ENCODE results near the gene VDR.
"Not testable (repeated sequence)": the region's sequence is repeated elsewhere in the genome, so short reads cannot be mapped to it uniquely, and the experiment has no call there.

The VDR gene

DNA sequence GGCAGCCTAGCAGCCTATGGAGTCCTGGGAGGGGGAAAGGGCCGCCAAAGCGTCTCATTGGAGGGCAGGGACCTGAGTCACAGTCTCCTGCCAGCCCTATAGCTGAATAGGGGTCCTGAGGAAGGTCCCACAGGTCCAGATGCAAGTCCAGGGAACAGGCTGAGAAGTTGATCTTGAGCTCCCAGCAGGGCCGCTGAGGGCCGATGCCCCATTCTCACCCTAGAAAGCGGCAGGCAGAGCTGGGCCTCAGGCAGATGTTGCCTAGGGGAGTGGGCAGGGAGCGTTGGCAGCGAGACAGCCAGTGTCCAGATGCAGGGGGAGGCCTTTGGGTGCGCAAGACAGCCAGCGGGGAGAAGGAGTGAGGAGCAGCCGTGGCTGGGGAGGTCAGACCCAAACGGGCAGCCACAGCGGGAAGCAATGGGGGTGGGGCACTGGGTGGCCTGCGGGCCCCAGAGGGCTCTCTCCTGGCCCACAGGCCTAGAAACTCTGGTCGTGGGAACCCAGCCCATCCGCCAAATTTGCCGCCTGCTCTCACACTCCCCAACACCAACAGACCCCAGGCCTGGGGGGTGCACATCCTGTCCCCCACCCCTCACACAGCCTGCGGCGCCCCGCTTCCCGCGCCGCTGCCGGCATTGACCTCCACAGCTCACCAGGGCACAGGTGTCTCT lies 86.2 kb downstream of the VDR start:
- Mint-ChIP-seq H3K9me3 (no peaks in the 10 kb centered on the region), H3K27me3 (no peaks in the 10 kb centered on the region), H3K4me1 (ENCODE audit: low read depth) (peaks cover 80% of the 10 kb centered on the region), H3K4me3 (peak overlapping the region; percentile 91), H3K36me3 (ENCODE audit: low read depth) (peaks cover 43% of the 10 kb centered on the region), H3K27ac (peak overlapping the region; percentile 100)

GRCh38 chr12:47818007-47818376 lies 86.8 kb downstream of the VDR start:
- peaks cover 79% of the 10 kb centered on the region for H3K4me1 Mint-ChIP-seq (ENCODE audit: low read depth)
- H3K4me3 Mint-ChIP-seq, result peak overlapping the region; percentile 91
- peak overlapping the region; percentile 100 for H3K27ac Mint-ChIP-seq
- H3K9me3 Mint-ChIP-seq, result no peaks in the 10 kb centered on the region
- H3K27me3 Mint-ChIP-seq, result no peaks in the 10 kb centered on the region
- H3K36me3 Mint-ChIP-seq (ENCODE audit: low read depth), result peaks cover 48% of the 10 kb centered on the region

DNA sequence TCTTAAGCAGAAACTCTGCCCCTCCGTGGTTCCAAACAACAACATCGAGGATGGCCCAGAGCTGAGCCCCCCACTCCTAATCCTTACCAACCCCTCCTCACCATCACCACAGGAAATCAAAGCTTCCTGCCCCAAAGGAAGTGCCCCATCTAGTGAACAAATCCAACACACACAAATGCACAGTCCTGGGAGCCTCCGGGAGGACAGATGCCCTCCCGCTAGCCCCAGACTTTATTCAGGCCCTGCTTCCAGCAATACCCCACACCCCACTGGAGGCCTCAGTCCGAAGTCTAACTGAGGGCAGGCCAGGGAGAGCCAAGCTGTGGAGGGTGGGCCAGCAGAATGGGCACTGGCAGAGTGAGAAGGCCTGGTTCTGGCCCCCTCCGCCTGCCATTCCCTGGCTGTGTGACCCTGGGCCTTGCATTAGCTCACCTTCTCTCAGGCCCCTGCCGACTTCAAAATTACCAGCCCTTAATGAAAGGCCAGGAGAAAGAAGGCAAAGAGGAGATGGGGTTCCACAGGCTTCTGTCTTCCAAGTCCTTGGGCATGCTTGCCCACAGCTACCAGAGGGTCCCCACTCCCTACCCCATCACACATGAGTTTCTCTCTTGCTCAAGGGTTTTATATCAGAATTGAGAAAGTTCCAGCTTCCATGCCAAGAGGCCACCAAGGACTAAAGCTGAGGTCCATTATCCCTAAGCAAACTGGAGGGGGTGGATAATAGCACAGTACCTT lies 87.4 kb downstream of the VDR start:
- H3K9me3 Mint-ChIP-seq, result no peaks in the 10 kb centered on the region
- no peaks in the 10 kb centered on the region for H3K27me3 Mint-ChIP-seq
- H3K36me3 Mint-ChIP-seq (ENCODE audit: low read depth), result peaks cover 51% of the 10 kb centered on the region
- peak overlapping the region; percentile 100 for H3K27ac Mint-ChIP-seq
- peak overlapping the region; percentile 91 for H3K4me3 Mint-ChIP-seq
- H3K4me1 Mint-ChIP-seq (ENCODE audit: low read depth), result peaks cover 80% of the 10 kb centered on the region

DNA sequence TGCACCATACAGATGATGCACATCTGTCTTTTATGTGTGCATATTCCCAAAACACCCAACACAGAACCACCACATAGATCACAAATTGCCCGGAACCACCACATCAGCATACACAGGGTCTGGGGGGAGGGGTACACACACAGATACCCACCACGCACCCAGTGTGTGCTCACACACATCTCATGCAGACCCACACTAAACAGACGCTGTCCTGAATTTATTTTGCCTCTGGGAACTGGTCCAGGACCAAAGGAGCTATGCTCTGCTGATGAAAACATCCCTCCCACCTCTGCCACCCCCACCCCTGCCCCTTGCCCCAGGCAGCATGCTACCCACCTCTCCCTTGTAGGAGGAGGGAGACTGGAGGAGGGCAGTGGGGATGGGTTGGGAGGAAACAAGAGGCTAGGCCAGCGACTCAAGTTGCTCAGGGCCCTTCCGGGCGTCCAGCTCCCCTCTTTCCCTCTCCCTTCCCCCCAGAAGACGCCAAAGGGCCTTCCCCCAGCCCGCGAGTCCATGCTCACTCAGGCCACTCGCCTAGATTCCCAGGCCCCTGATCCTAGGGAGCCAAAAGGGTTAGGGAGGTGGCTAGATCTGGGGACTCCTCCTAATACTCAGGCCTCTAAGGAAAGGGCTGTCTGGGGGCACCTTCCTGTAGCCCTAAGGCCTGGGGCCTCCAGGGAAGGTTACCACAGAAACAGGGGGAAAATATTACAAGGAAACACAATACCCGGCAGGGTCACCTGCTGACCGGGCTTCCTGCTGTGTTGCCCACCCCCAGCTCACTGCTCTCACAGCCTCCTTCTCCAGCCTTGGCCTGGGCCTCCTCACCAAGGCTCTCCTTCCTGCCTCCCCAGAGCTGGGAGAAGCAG lies 88.2 kb downstream of the VDR start:
- H3K4me3 Mint-ChIP-seq, result peak overlapping the region; percentile 91

GRCh38 chr12:47815447-47815846 lies 89.3 kb downstream of the VDR start:
- not testable (repeated sequence) for H3K9me3 Mint-ChIP-seq, H3K27me3 Mint-ChIP-seq
- peaks cover 80% of the 10 kb centered on the region for H3K4me1 Mint-ChIP-seq (ENCODE audit: low read depth)
- peaks cover 62% of the 10 kb centered on the region for H3K36me3 Mint-ChIP-seq (ENCODE audit: low read depth)
- H3K4me3 Mint-ChIP-seq, result peak overlapping the region; percentile 91
- peak overlapping the region; percentile 100 for H3K27ac Mint-ChIP-seq

More for the DNA sequence above, 88.2 kb downstream of the VDR start:
- Mint-ChIP-seq H3K36me3 (ENCODE audit: low read depth) (peaks cover 57% of the 10 kb centered on the region), H3K27ac (peak overlapping the region; percentile 100), H3K9me3 (no peaks in the 10 kb centered on the region), H3K27me3 (no peaks in the 10 kb centered on the region), H3K4me1 (ENCODE audit: low read depth) (peaks cover 80% of the 10 kb centered on the region)

GRCh38 chr12:47814539-47815170 lies 90.1 kb downstream of the VDR start:
- Mint-ChIP-seq H3K9me3 (no peaks in the 10 kb centered on the region), H3K27ac (peak overlapping the region; percentile 100), H3K4me3 (peak overlapping the region; percentile 91), H3K27me3 (no peaks in the 10 kb centered on the region), H3K36me3 (ENCODE audit: low read depth) (peaks cover 62% of the 10 kb centered on the region), H3K4me1 (ENCODE audit: low read depth) (peaks cover 84% of the 10 kb centered on the region)

DNA sequence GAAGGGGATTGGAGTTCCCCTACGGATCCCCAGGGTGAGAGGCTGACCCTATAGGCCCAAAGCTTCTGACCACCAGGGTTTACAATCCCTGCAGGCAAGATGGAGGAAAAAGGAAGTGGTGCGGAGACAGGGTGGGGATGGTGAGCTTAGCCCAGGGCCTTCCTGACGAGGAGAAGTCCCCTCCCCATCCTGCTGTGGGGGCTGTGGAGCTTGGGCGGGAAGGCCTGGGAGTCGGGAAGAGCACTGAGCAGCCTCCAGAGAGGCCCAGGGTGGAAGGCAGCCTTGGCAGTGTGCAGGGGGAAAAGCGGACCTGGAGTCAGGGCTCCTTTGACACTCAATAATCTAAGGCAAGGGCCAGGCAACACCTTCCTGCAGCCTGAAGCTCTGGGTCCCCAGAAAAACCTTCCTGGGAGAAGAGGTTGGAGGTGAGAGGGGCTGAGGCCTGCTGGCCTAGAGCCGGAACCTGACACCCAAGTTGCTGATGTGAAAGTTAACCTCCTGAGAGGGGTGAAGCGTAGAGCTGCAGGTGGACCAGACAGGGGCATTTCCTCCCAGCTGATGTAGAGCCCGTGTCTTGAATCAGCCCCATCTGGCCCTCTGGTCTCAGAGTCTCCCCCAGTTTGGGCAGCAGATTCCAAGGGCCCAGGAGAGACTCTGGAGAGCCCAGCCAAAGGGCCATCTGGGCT lies 91.1 kb downstream of the VDR start:
- Mint-ChIP-seq H3K4me3 (peak overlapping the region; percentile 91), H3K9me3 (no peaks in the 10 kb centered on the region), H3K36me3 (ENCODE audit: low read depth) (peaks cover 58% of the 10 kb centered on the region), H3K27me3 (no peaks in the 10 kb centered on the region), H3K4me1 (ENCODE audit: low read depth) (peaks cover 94% of the 10 kb centered on the region), H3K27ac (peak overlapping the region; percentile 100)

- H3K4me3 Mint-ChIP-seq, result peak overlapping the region; percentile 91
- H3K27me3 Mint-ChIP-seq, result no peaks in the 10 kb centered on the region
- peaks cover 51% of the 10 kb centered on the region for H3K36me3 Mint-ChIP-seq (ENCODE audit: low read depth)
- H3K4me1 Mint-ChIP-seq (ENCODE audit: low read depth), result peaks cover 98% of the 10 kb centered on the region
- H3K27ac Mint-ChIP-seq, result peak overlapping the region; percentile 100
- no peaks in the 10 kb centered on the region for H3K9me3 Mint-ChIP-seq
These were observed 91.8 kb downstream of the VDR start for GRCh38 chr12:47812797-47813510.

GRCh38 chr12:47811581-47812484 lies 93.0 kb downstream of the VDR start:
- Mint-ChIP-seq H3K36me3 (ENCODE audit: low read depth) (peaks cover 46% of the 10 kb centered on the region), H3K4me3 (peak overlapping the region; percentile 91), H3K9me3 (no peaks in the 10 kb centered on the region), H3K27me3 (no peaks in the 10 kb centered on the region), H3K4me1 (ENCODE audit: low read depth) (peaks cover 98% of the 10 kb centered on the region), H3K27ac (peak overlapping the region; percentile 100)

DNA sequence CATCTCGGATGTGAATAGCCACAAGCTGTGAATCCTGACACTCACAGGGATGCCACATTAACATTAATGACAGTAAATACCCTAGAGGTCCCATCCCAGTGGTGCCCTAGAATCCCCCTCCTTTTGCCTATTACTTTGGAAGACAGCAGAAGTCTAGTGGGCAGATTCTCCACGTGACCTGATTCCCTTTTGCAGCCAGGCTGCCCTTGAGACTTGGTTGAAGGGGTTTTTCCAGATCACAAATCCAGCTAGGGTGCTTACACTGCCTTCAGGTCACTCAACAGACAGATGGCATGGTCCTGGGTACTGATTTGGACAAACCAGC lies 93.8 kb downstream of the VDR start:
- H3K4me3 Mint-ChIP-seq, result peak overlapping the region; percentile 91
- H3K27me3 Mint-ChIP-seq, result no peaks in the 10 kb centered on the region
- H3K27ac Mint-ChIP-seq, result peak overlapping the region; percentile 100
- H3K36me3 Mint-ChIP-seq (ENCODE audit: low read depth), result peaks cover 49% of the 10 kb centered on the region
- H3K4me1 Mint-ChIP-seq (ENCODE audit: low read depth), result peaks cover 98% of the 10 kb centered on the region
- no peaks in the 10 kb centered on the region for H3K9me3 Mint-ChIP-seq

- peaks cover 98% of the 10 kb centered on the region for H3K4me1 Mint-ChIP-seq (ENCODE audit: low read depth)
These were observed 95.3 kb downstream of the VDR start for GRCh38 chr12:47809518-47809917.

DNA sequence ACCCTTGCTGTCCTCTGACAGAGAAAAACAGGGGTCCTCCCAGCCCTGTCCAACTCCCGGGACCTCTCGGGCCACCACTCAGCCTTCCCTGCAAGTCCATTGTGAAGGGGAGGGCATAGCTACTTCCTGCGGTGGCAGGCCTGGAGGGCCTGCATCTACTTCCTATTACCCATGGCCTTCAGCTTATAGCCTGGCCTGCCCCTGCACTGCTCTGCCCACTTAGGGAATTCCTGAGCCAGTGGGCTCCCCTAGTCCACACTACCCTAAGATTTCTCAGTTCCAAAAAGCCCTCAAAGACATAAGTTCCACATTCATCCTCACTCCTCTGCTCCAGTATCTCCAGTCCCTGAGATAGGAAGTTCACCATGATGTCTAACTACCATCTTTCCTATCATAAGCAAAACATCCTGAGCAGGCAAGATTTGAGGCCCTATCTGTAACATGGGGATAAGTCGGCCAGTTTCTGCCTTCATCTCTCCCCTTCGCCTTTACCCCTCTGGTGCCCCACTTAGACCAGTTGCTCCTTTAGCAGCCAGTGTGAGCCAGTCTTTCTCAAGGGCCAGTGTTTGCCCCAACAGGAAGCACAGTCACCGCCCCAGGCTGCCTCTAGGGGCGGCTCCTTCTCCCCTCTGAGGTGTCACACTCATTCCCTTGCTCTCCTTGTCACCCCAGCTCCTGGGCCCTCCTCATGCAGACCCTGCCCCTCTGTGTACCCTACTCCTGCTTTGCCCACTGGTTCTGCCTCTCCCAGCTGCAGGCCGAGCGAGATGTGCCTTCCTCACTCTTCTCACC lies 96.0 kb downstream of the VDR start:
- no peaks in the 10 kb centered on the region for H3K27me3 Mint-ChIP-seq
- H3K4me1 Mint-ChIP-seq (ENCODE audit: low read depth), result peaks cover 98% of the 10 kb centered on the region
- H3K36me3 Mint-ChIP-seq (ENCODE audit: low read depth), result peaks cover 55% of the 10 kb centered on the region
- peak overlapping the region; percentile 77 for H3K4me3 Mint-ChIP-seq
- peak overlapping the region; percentile 96 for H3K27ac Mint-ChIP-seq
- H3K9me3 Mint-ChIP-seq, result no peaks in the 10 kb centered on the region

More at GRCh38 chr12:47809518-47809917, 95.3 kb downstream of the VDR start:
- H3K4me3 Mint-ChIP-seq, result peak overlapping the region; percentile 43
- H3K9me3 Mint-ChIP-seq, H3K27me3 Mint-ChIP-seq: not testable (repeated sequence)
- H3K36me3 Mint-ChIP-seq (ENCODE audit: low read depth), result peaks cover 56% of the 10 kb centered on the region
- H3K27ac Mint-ChIP-seq, result peak overlapping the region; percentile 100

Measured in stimulated activated naive CD8-positive, alpha-beta T cell treated with anti-CD3 and anti-CD28 coated beads, Interleukin-15, Interleukin-2, amounts not matched to agents 100 ng/mL and 50 ng/mL, for 24 hours (primary cell).